GM21423 (cell line): Measurements from ENCODE around the gene RBBP6.

ENCODE experiments used
- ATAC-seq: cut with Tn5 transposase; IDR thresholded peaks from one replicate; pipeline ENCODE4 v1.9.1; 2021; ENCODE audit warnings: mild to moderate bottlenecking, moderate library complexity; ENCODE audit not compliant: unreplicated experiment

Gene RBBP6

GRCh38 chr16:24524855-24525677, 14.3 kb upstream of the RBBP6 start:
- ATAC-seq = no peak

- no peak for ATAC-seq
Observed at GRCh38 chr16:24525970-24526559, 13.3 kb upstream of the RBBP6 start.

- no peak for ATAC-seq
Observed at GRCh38 chr16:24526701-24527495, 12.5 kb upstream of the RBBP6 start.

GRCh38 chr16:24531166-24531565, 8.2 kb upstream of the RBBP6 start:
- ATAC-seq = no peak

GRCh38 chr16:24534620-24535019, 4.7 kb upstream of the RBBP6 start:
- ATAC-seq = no peak

- no peak for ATAC-seq
Observed at GRCh38 chr16:24535827-24536226, 3.5 kb upstream of the RBBP6 start.

GRCh38 chr16:24536671-24537070, 2.7 kb upstream of the RBBP6 start:
- no peak for ATAC-seq

- ATAC-seq = no peak
Observed at GRCh38 chr16:24537474-24538337, 1.7 kb upstream of the RBBP6 start.

GRCh38 chr16:24538756-24539294, 541 bp upstream of the RBBP6 start:
- no peak for ATAC-seq

GRCh38 chr16:24539850-24540601, 660 bp downstream of the RBBP6 start:
- peak; percentile 33 for ATAC-seq

GRCh38 chr16:24540602-24541210, 1.3 kb downstream of the RBBP6 start:
- no peak for ATAC-seq

GRCh38 chr16:24541233-24541933, 2.0 kb downstream of the RBBP6 start:
- no peak for ATAC-seq

GRCh38 chr16:24543949-24544348, 4.6 kb downstream of the RBBP6 start:
- no peak for ATAC-seq

GRCh38 chr16:24544640-24545039, 5.3 kb downstream of the RBBP6 start:
- ATAC-seq = no peak

- no peak for ATAC-seq
Observed at GRCh38 chr16:24550295-24550694, 10.9 kb downstream of the RBBP6 start.

GRCh38 chr16:24552705-24553246, 13.4 kb downstream of the RBBP6 start:
- no peak for ATAC-seq

- ATAC-seq = no peak
Observed at GRCh38 chr16:24553983-24554382, 14.6 kb downstream of the RBBP6 start.

- ATAC-seq = no peak
Observed at GRCh38 chr16:24555346-24555872, 16.0 kb downstream of the RBBP6 start.
